ENCODE data around the gene PAFAH2. TPM values are rescaled to one million over a fixed set of nuclear protein-coding genes. Genes with fewer than 3 reads are reported as not detected.
"Not testable (repeated sequence)": the region's sequence is repeated elsewhere in the genome, so short reads cannot be mapped to it uniquely, and the experiment has no call there.

The PAFAH2 gene
- total and polyA plus RNA-seq, 4 experiments from 2014 or later, result 10.1 to 20.0 (median 15.3) TPM

DNA sequence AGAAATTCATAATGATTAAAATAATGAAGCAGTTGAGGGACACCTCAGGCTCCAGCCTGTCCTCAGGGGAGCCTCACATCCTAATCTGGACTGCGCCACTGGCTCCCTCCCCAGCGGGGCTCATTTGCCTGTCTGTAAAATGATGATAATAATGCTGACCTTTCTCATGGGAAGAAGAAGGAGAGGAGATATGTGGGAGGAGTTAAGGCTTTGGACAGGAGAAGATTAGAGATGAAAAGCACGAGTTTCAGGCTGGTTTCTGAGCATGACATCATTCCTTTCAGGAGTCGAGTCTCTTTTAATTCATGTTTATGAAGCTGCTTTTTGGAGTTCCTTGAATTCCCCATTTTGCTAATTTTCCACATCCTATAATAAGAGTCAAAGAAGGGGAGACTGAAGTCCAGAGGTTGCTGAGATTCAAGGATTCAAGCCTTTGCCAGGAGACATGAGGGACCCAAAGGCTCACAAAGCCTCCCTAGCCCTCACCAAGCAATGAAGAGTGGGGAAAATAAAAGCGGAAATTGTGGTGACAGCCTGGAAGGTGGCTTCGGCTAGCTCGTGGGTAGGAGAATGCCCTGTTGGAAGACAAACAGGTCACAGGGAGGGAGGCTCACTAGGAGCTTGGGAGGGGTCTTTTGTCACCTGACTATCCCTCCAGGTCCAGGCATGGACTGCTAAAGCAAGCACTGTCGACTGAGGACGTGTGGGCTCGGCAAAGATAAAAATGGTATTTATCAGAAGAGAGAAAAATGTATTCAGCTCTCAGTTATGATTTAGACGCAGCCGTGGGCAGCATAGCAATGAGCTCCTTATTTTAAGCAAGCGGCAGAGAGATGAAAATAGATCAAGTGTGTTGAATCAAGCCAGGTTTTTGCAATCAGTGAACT is 64.1 kb downstream of the PAFAH2 start:
- no peak for DNase-seq
- Histone ChIP-seq H3K36me3 (ENCODE audit: insufficient read depth, low read length) (no peaks in the 10 kb centered on the region), H3K4me3 (ENCODE audit: low read length in 2 of 2) (no peak overlapping the region), H3K27ac (ENCODE audit: low read depth, low read length) (no peak overlapping the region), H3K4me1 (ENCODE audit: insufficient read depth, low read length) (no peaks in the 10 kb centered on the region), H3K9me3 (ENCODE audit: control insufficient read depth in 1 of 2, low read length in 2 of 2) (no peaks in the 10 kb centered on the region), H3K27me3 (ENCODE audit: insufficient read depth, low read length) (no peaks in the 10 kb centered on the region)
- CTCF ChIA-PET (ENCODE audit: partially characterized antibody), result interaction anchor here (0.7 to 1.1 kb wide), 2 partner anchors 9 to 38 kb away, joined by 3 read pairs; no protein-coding TSS in a partner anchor
- POLR2A ChIA-PET (ENCODE audit: partially characterized antibody), result interaction anchor here (1.8 kb wide), 1 partner anchor 11 kb away, joined by 5 read pairs; no protein-coding TSS in a partner anchor
- H3K36me3 Mint-ChIP-seq, result no peaks in the 10 kb centered on the region
- H3K4me1 Mint-ChIP-seq, result no peaks in the 10 kb centered on the region
- no peaks in the 10 kb centered on the region for H3K9me3 Mint-ChIP-seq
- H3K27ac Mint-ChIP-seq, result no peak overlapping the region
- peaks cover 0 to 2% of the 10 kb centered on the region in 2 donors for H3K27me3 Mint-ChIP-seq
- no peak overlapping the region for H3K4me3 Mint-ChIP-seq
- intact Hi-C loops (cut with micrococcal nuclease), result no loop called here

DNA sequence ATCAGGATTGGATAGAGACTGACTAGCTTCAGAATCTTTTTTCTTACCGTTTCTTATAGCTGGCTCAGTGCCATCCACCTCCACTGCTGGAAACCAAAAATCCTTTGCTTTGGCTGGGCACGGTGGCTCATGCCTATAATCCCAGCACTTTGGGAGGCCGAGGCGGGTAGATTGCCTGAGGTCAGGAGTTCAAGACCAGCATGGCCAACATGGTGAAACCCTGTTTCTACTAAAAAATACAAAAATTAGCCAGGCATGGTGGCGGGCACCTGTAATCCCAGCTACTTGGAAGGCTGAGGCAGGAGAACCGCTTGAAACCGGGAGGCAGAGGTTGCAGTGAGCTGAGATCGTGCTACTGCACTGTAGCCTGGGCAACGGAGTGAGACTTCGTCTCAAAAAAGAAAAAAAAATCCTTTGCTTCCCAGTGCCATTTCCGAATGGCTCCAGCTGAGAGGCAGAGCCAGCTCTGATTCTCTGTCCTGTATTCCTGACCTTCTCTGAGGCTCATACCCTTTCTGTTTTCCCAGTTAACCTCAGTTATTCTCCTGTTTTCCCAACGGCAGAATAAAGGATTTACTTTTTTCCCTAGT is 65.0 kb downstream of the PAFAH2 start:
- H3K4me3 ChIP-seq (ENCODE audit: low read length in 2 of 2); DNase-seq; intact Hi-C loops (cut with micrococcal nuclease); H3K4me1 Mint-ChIP-seq; H3K4me1 ChIP-seq (ENCODE audit: insufficient read depth, low read length); H3K4me3 Mint-ChIP-seq; H3K9me3 Mint-ChIP-seq; H3K27me3 ChIP-seq (ENCODE audit: insufficient read depth, low read length); H3K27me3 Mint-ChIP-seq; H3K36me3 Mint-ChIP-seq; H3K27ac ChIP-seq (ENCODE audit: low read depth, low read length); H3K9me3 ChIP-seq (ENCODE audit: control insufficient read depth in 1 of 2, low read length in 2 of 2); H3K36me3 ChIP-seq (ENCODE audit: insufficient read depth, low read length); POLR2A ChIA-PET (ENCODE audit: partially characterized antibody): not testable (repeated sequence)
- H3K27ac Mint-ChIP-seq, result peak overlapping the region in 1 of 7 donors; percentile 43
- CTCF ChIA-PET (ENCODE audit: partially characterized antibody), result interaction anchor here (1.1 to 1.5 kb wide), 2 partner anchors 37 to 61 kb away, joined by 3 read pairs; no protein-coding TSS in a partner anchor

DNA sequence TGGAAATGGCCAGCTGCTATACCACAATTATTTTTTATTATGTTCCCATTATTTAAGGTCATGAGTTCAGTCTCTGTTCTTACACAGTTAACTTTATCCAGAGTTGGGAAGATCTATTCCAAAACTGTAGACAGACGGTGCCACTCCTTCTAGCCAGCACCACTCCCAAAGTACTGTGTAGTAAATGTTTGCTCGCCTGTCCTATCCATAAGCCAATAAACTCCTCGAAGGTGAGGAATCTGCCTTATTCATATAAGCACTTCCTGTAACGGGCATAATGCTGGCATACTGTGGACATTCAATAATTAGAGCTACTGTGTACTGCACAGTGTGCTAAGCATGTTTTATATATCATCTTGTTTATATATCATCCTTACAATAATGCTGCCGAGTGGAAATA is 65.5 kb downstream of the PAFAH2 start:
- Histone ChIP-seq H3K4me3 (ENCODE audit: low read length in 2 of 2) (no peak overlapping the region), H3K27me3 (ENCODE audit: insufficient read depth, low read length) (no peaks in the 10 kb centered on the region), H3K4me1 (ENCODE audit: insufficient read depth, low read length) (no peaks in the 10 kb centered on the region), H3K27ac (ENCODE audit: low read depth, low read length) (no peak overlapping the region), H3K36me3 (ENCODE audit: insufficient read depth, low read length) (no peaks in the 10 kb centered on the region), H3K9me3 (ENCODE audit: control insufficient read depth in 1 of 2, low read length in 2 of 2) (no peaks in the 10 kb centered on the region)
- H3K27me3 Mint-ChIP-seq, result peaks cover 0 to 2% of the 10 kb centered on the region in 2 donors
- no peaks in the 10 kb centered on the region for H3K4me1 Mint-ChIP-seq
- no peak overlapping the region for H3K4me3 Mint-ChIP-seq
- POLR2A ChIA-PET (ENCODE audit: partially characterized antibody), result interaction anchor here (1.1 kb wide), 1 partner anchor 968 kb away, joined by 5 read pairs; the partner anchor contains the start of gene GPATCH3
- H3K36me3 Mint-ChIP-seq, result no peaks in the 10 kb centered on the region
- no peak overlapping the region for H3K27ac Mint-ChIP-seq
- DNase-seq, result no peak
- CTCF ChIA-PET (ENCODE audit: partially characterized antibody), result interaction anchor here (1.1 to 1.5 kb wide), 2 partner anchors 36 to 61 kb away, joined by 3 read pairs; no protein-coding TSS in a partner anchor
- intact Hi-C loops (cut with micrococcal nuclease), result no loop called here
- H3K9me3 Mint-ChIP-seq, result no peaks in the 10 kb centered on the region

DNA sequence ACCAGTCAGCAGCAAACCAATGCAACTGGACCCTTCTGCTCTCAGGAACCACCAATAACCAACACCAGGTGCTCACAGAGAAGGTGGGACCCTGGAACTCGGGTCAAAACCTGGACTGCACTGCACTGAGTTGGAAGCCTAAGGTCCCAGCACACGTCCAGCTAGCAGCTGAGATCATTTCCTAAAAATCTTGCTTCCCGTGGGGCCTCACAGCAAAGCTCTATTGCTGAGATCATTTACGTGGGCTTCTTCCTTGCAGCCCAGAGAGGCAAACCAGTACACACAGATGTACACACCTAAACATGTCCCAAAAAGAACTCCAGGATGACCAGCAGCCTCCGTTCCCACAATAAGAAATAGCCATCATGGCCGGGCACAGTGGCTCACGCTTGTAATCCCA is 68.8 kb downstream of the PAFAH2 start:
- no peaks in the 10 kb centered on the region for H3K4me1 Mint-ChIP-seq
- ChIA-PET POLR2A (ENCODE audit: partially characterized antibody) (no interaction called here), CTCF (ENCODE audit: partially characterized antibody) (interaction anchor here (0.7 kb wide), 1 partner anchor 43 kb away, joined by 3 read pairs; no protein-coding TSS in a partner anchor)
- H3K36me3 Mint-ChIP-seq, result no peaks in the 10 kb centered on the region
- Histone ChIP-seq H3K27ac (ENCODE audit: low read depth, low read length) (no peak overlapping the region), H3K4me1 (ENCODE audit: insufficient read depth, low read length) (no peaks in the 10 kb centered on the region), H3K9me3 (ENCODE audit: control insufficient read depth in 1 of 2, low read length in 2 of 2) (no peaks in the 10 kb centered on the region), H3K36me3 (ENCODE audit: insufficient read depth, low read length) (no peaks in the 10 kb centered on the region), H3K27me3 (ENCODE audit: insufficient read depth, low read length) (no peaks in the 10 kb centered on the region), H3K4me3 (ENCODE audit: low read length in 2 of 2) (no peak overlapping the region)
- peaks cover 0 to 1% of the 10 kb centered on the region in 2 donors for H3K27me3 Mint-ChIP-seq
- no peaks in the 10 kb centered on the region for H3K9me3 Mint-ChIP-seq
- H3K27ac Mint-ChIP-seq, result no peak overlapping the region
- intact Hi-C loops (cut with micrococcal nuclease), result no loop called here
- no peak overlapping the region for H3K4me3 Mint-ChIP-seq
- no peak for DNase-seq

DNA sequence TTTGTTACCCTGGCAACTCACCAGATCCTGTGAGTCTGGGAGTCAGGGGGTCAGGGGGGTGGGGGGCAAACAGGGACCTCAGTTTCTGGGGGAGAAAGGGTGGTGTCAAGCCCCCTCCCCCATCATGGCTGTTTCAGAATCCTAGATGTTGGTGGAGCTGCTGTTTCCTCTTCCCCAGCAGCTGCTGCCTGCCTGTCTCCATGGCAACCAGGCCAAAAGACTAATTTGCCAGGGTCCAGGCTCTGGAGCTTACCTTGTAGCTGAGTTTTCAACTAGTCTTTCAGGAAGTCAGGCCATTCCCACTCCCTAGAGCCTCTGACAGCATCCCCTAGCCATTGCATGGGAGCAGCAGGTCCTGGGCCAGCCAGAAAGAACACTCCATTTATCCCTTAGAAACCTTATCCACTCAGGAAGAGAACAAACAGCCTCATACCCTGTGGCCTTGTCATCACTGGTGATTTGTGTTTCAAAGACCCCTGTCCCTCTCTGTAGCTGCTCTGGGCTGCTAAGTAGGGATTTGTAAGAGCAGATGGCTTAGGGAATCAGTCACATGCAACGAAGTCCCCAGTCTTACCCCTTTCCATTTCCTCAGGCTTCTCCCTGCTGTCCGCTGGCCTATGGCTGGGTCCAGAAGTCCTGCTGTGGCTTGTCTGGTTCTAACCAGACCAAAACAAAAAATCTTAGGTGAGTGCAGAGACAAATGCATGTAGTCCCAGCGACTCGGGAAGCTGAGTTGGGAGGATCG is 70.2 kb downstream of the PAFAH2 start:
- Mint-ChIP-seq H3K4me1 (peaks cover 5 to 9% (median 7%) of the 10 kb centered on the region in 4 donors), H3K27ac (peak overlapping the region in 1 of 7 donors; percentile 36), H3K27me3 (no peaks in the 10 kb centered on the region), H3K4me3 (no peak overlapping the region), H3K9me3 (no peaks in the 10 kb centered on the region), H3K36me3 (no peaks in the 10 kb centered on the region)
- CTCF ChIA-PET (ENCODE audit: partially characterized antibody), result no interaction called here
- H3K9me3 ChIP-seq (ENCODE audit: control insufficient read depth in 1 of 2, low read length in 2 of 2), result no peaks in the 10 kb centered on the region
- POLR2A ChIA-PET (ENCODE audit: partially characterized antibody), result no interaction called here
- H3K27me3 ChIP-seq (ENCODE audit: insufficient read depth, low read length), result no peaks in the 10 kb centered on the region
- intact Hi-C loops (cut with micrococcal nuclease), result no loop called here
- no peaks in the 10 kb centered on the region for H3K36me3 ChIP-seq (ENCODE audit: insufficient read depth, low read length)
- no peak overlapping the region for H3K4me3 ChIP-seq (ENCODE audit: low read length in 2 of 2)
- no peak for DNase-seq
- peaks cover 11% of the 10 kb centered on the region for H3K4me1 ChIP-seq (ENCODE audit: insufficient read depth, low read length)
- no peak overlapping the region for H3K27ac ChIP-seq (ENCODE audit: low read depth, low read length)

DNA sequence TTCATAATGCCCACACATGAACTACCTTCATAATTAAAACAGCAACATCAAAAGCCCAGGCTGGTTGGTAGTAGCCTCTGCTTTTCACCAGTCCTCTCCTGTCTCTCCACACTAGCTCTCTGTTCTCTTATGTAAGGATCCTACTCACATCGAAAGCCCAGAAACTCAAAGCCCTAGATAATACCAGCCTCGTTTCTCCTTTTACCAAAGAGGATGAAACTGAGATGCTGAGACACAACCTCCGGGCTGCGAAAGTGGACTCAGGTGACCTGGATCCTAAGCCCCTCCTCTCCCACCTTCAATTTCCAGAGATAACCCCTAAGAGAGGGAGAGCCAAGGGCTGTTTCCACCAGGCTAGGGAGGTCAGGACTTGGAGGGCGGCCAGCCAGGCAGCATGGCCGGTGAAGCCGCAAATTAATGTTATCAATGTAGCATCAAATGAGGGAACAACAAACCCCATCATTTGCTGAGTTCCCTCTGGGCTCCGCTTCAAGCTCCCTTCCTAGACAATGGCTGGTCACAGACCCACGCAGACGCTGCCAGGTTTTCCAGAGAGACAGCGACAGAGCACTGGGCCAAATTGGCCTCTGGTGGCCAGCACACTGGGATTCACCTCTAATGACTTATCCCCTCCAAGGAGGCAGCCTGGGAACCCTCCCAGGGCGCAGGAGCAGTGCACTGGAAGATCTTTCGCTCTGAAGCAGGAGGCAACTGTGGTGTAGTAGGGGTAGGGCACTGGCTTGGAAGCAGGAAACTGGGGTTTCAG is 70.9 kb downstream of the PAFAH2 start:
- Mint-ChIP-seq H3K27me3 (no peaks in the 10 kb centered on the region), H3K27ac (peak overlapping the region in 1 of 7 donors; percentile 48)
- intact Hi-C loops (cut with micrococcal nuclease), result no loop called here

More for the DNA sequence above, 70.9 kb downstream of the PAFAH2 start:
- no peaks in the 10 kb centered on the region for H3K9me3 Mint-ChIP-seq
- ChIA-PET POLR2A (ENCODE audit: partially characterized antibody) (interaction anchor here (0.8 kb wide), 1 partner anchor 22 kb away, joined by 3 read pairs; no protein-coding TSS in a partner anchor), CTCF (ENCODE audit: partially characterized antibody) (no interaction called here)
- H3K36me3 Mint-ChIP-seq, result no peaks in the 10 kb centered on the region
- Histone ChIP-seq H3K4me3 (ENCODE audit: low read length in 2 of 2) (no peak overlapping the region), H3K27me3 (ENCODE audit: insufficient read depth, low read length) (no peaks in the 10 kb centered on the region), H3K36me3 (ENCODE audit: insufficient read depth, low read length) (no peaks in the 10 kb centered on the region), H3K9me3 (ENCODE audit: control insufficient read depth in 1 of 2, low read length in 2 of 2) (no peaks in the 10 kb centered on the region), H3K4me1 (ENCODE audit: insufficient read depth, low read length) (peaks cover 19% of the 10 kb centered on the region), H3K27ac (ENCODE audit: low read depth, low read length) (no peak overlapping the region)
- H3K4me1 Mint-ChIP-seq, result peaks cover 12 to 17% (median 13%) of the 10 kb centered on the region in 4 donors
- no peak for DNase-seq
- no peak overlapping the region for H3K4me3 Mint-ChIP-seq

Measured in CD4-positive, alpha-beta memory T cell (primary cell).